Endothelial cell of umbilical vein (primary cell): Measurements from ENCODE around the gene SPRR2A. TPM values are rescaled to one million over a fixed set of nuclear protein-coding genes. Genes with fewer than 3 reads are reported as not detected.
A peak's percentile ranks its signal among the peaks of the same experiment; 100 is the strongest.

Experiments
- BruUV-seq: library from RNA; stranded (reverse); fragments of 400-500 nt; replicated peaks from 2 replicates; lab custom pipeline; 2021; lab: Mats Ljungman, UMichigan
- CTCF ChIA-PET: fragments of 300-600, 350-600 bp; sonication (Branson Sonifier 250); formaldehyde crosslinking; loops from one replicate; lab custom pipeline; 2021; ENCODE audit warnings: antibody characterized with exemption, inconsistent platforms; lab: Charles Lee
- POLR2A ChIA-PET: fragments of 300-600, 350-600 bp; sonication (Branson Sonifier 250); formaldehyde crosslinking; loops from one replicate; lab custom pipeline; 2021; ENCODE audit warnings: antibody characterized with exemption, inconsistent platforms; lab: Charles Lee
- DNase-seq: peaks from one replicate; pipeline ENCODE4 v3.0.0-alpha.2; 2011; ENCODE audit warnings: low read depth, low spot score
- FAIRE-seq: peaks from 2 replicates; lab custom pipeline; 2011; peaks lifted over from hg19 to GRCh38; lab: Jason Lieb, UNC
- H2AFZ ChIP-seq: 2 replicates; pipeline ENCODE4 v1.6.0; 2012; ENCODE audit warnings: low read depth, low read length, control low read depth, inconsistent platforms
- H3K27ac ChIP-seq: 2 replicates; pipeline ENCODE4 v1.5.1; 2011; ENCODE audit warnings: low read depth, mild to moderate bottlenecking, control low read depth, low read length, moderate library complexity; ENCODE audit not compliant: insufficient read depth
- H3K27me3 ChIP-seq, 2 experiments: 2 replicates each; pipeline versions ENCODE4 v1.6.0 to v1.6.1; 2011; ENCODE audit warnings: low read length in 2 of 2, mixed read lengths in 1 of 2; ENCODE audit not compliant: control insufficient read depth in 2 of 2, insufficient read depth in 2 of 2
- H3K36me3 ChIP-seq, 2 experiments: 2 replicates in 1 of 2; 3 replicates in 1 of 2; pipeline ENCODE4 v1.5.1; 2011; ENCODE audit warnings: low read length in 2 of 2, mild to moderate bottlenecking in 1 of 2, moderate library complexity in 1 of 2; ENCODE audit not compliant: control insufficient read depth in 2 of 2, insufficient read depth in 2 of 2; ENCODE audit errors: extremely low read depth in 1 of 2
- H3K4me1 ChIP-seq: 3 replicates; pipeline ENCODE4 v1.5.1; 2011; ENCODE audit warnings: mild to moderate bottlenecking, low read length; ENCODE audit not compliant: control insufficient read depth, insufficient read depth; ENCODE audit errors: extremely low read depth
- H3K4me2 ChIP-seq: 2 replicates; pipeline ENCODE4 v1.6.1; 2011; ENCODE audit warnings: low read length, control low read depth, mixed read lengths; ENCODE audit not compliant: insufficient read depth
- H3K4me3 ChIP-seq, 3 experiments: fragments of 200-600 bp in 1 of 3; sonication (generic), shearing (Covaris generic) in 1 of 3; replicated peaks in 1 of 3; 2 replicates each; pipeline ENCODE4 v1.5.1; 2011 to 2016; ENCODE audit warnings: control low read depth in 3 of 3, low read length in 3 of 3, mild to moderate bottlenecking in 2 of 3, inconsistent platforms in 1 of 3, low read depth in 1 of 3, moderate library complexity in 1 of 3; ENCODE audit not compliant: insufficient read depth in 1 of 3
- H3K79me2 ChIP-seq: 2 replicates; pipeline ENCODE4 v1.6.0; 2012; ENCODE audit warnings: low read length, inconsistent platforms; ENCODE audit not compliant: control insufficient read depth, insufficient read depth
- H3K9ac ChIP-seq: replicated peaks from 2 replicates; pipeline ENCODE3; 2011; ENCODE audit warnings: low read length, control low read depth; ENCODE audit not compliant: insufficient read depth; ENCODE audit errors: extremely low read depth
- H3K9me1 ChIP-seq: replicated peaks from 3 replicates; pipeline ENCODE4 v1.6.0; 2011; ENCODE audit warnings: mild to moderate bottlenecking, low read length; ENCODE audit not compliant: control insufficient read depth, insufficient read depth; ENCODE audit errors: extremely low read depth
- H3K9me3 ChIP-seq: replicated peaks from 2 replicates; pipeline ENCODE4 v1.5.1; 2012; ENCODE audit warnings: low read length, inconsistent platforms; ENCODE audit not compliant: control insufficient read depth, insufficient read depth
- H4K20me1 ChIP-seq: replicated peaks from 2 replicates; pipeline ENCODE3; 2011; ENCODE audit warnings: mild to moderate bottlenecking, low read length; ENCODE audit not compliant: control insufficient read depth, insufficient read depth; ENCODE audit errors: extremely low read depth
- EZH2 ChIP-seq: IDR thresholded peaks from 2 replicates; pipeline ENCODE4 v1.6.1; 2012; ENCODE audit warnings: borderline replicate concordance, low read depth, mild to moderate bottlenecking, moderate library complexity, low read length, inconsistent platforms; ENCODE audit not compliant: severe bottlenecking
- FOS ChIP-seq: IDR thresholded peaks from 2 replicates; pipeline ENCODE4 v1.6.1; 2011; ENCODE audit warnings: mild to moderate bottlenecking, low read length, moderate library complexity, borderline replicate concordance; ENCODE audit not compliant: insufficient read depth
- GATA2 ChIP-seq: IDR thresholded peaks from 2 replicates; pipeline ENCODE4 v1.7.0; 2011; ENCODE audit warnings: low read depth, mild to moderate bottlenecking, moderate library complexity, mixed read lengths, low read length; ENCODE audit not compliant: insufficient read length, insufficient read depth
- JUN ChIP-seq: IDR thresholded peaks from 2 replicates; pipeline ENCODE4 v1.6.1; 2011; ENCODE audit warnings: borderline replicate concordance, low read depth; ENCODE audit not compliant: insufficient read length, insufficient read depth
- MAX ChIP-seq: IDR thresholded peaks from 2 replicates; pipeline ENCODE4 v1.6.1; 2011; ENCODE audit not compliant: insufficient read depth, insufficient read length
- MYC ChIP-seq: IDR thresholded peaks from one replicate; pipeline ENCODE4 v1.6.1; 2011; ENCODE audit warnings: mild to moderate bottlenecking, low read depth, low read length
- POLR2A ChIP-seq: IDR thresholded peaks from 2 replicates; pipeline ENCODE4 v1.6.1; 2012; ENCODE audit warnings: low read depth, mild to moderate bottlenecking, control low read depth, low read length
- POLR2AphosphoS5 ChIP-seq: IDR thresholded peaks from 2 replicates; pipeline ENCODE4 v1.6.1; 2012; ENCODE audit warnings: low read depth, mild to moderate bottlenecking, control low read depth, low read length, moderate library complexity; ENCODE audit not compliant: insufficient read depth
- dilution Hi-C: fragments of 300-500 bp; cut with MboI; formaldehyde crosslinking; loops from one replicate; pipeline ENCODE4 v1.15.0; 2019; ENCODE audit warnings: low sequenced_read_pairs; ENCODE audit not compliant: extremely low pct_ligation_motif_present
- intact Hi-C: fragments of 100-400 bp; cut with micrococcal nuclease; formaldehyde crosslinking; loops from one replicate; pipeline ENCODE4 v1.10.0; 2022
- polyA plus RNA-seq, 4 experiments: library from polyadenylated mRNA; depleted of rRNA in 3 of 4; stranded (reverse) in 3 of 4; unstranded in 1 of 4; fragments of >200 nt; gene quantifications; 2 replicates each; pipeline versions ENCODE4 v1.2.1 to v1.2.3, GENCODE V29; 2011 to 2012; ENCODE audit warnings: missing spikeins in 1 of 4
- total RNA-seq: library from RNA; stranded (reverse); gene quantifications from 2 replicates; pipeline ENCODE4 v1.2.3, GENCODE V29; 2021
- TF ChIP-seq, protein P1 (sequence below), 2 donors: IDR thresholded peaks; 1 replicate in 1 of 2; 2 replicates in 1 of 2; pipeline ENCODE4 v1.5.1; 2011; ENCODE audit warnings: low read length in 2 of 2, mild to moderate bottlenecking in 2 of 2, moderate library complexity in 2 of 2, control low read depth in 1 of 2, inconsistent platforms in 1 of 2, low read depth in 1 of 2; ENCODE audit not compliant: insufficient read depth in 1 of 2; ENCODE audit errors: extremely low read depth in 1 of 2

SPRR2A gene
- total and polyA plus RNA-seq, 2 donors (not counting 3 experiments of a cell fraction or from before 2014, with no cell fraction given), result not detected

DNA sequence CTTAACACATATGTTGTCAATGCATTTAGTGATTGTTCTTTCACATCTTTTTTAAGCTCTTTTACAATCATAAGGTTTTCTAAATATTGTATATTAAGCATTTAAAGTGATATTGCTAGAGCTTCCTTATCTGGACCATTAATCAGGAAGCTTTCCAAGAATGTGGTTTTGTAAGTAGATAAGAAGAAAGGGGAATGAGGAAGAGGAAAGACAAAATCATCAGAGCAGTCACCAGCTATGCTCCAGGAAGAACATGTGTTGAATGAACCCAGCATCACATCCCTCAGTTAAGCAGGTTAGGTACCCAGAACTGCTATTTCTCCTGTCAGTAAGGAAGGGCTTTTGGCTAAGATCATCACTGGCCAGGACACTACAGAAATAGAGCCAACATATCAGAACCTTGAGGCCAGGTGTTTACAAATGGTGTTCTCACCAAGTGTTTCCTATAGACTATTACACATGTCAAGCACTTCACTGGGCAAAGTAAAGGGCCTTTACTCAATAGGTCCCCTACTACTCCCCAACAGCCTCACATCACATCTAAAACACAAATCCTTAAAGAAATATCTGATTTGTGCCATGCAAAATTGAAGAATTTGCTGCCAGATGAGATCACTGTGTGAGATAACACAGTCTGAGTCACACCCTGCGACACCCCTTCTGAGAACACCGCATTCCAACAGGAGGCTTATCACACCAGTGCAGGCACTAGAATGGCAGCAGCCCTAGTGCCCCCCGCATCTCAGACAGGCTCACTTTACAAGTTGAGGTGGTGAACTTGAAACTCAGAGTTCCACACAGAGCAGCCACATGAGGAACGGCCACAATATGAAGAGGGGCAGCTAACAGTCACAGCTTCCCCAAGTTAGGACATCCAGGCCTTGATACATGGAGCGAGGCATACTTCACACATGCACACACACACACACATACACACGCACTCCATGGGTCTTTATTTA, 1.8 kb upstream of the SPRR2A start:
- intact Hi-C loops (no loop called here), dilution Hi-C loops (no loop called here)
- H3K27ac ChIP-seq, result no peak overlapping the region
- BruUV-seq, result no TSS peak
- H3K9me1 ChIP-seq, result no peaks in the 10 kb centered on the region
- H3K4me3 ChIP-seq, result no peak overlapping the region
- POLR2A ChIA-PET, result no interaction called here
- CTCF ChIA-PET, result no interaction called here
- H3K27me3 ChIP-seq, result peaks cover 0 to 2% of the 10 kb centered on the region in 2 experiments
- H3K36me3 ChIP-seq, result no peaks in the 10 kb centered on the region
- no peak for FAIRE-seq
- no peak overlapping the region for H3K4me2 ChIP-seq
- TF ChIP-seq FOS (peak; percentile 22), JUN (no peak), GATA2 (peak; percentile 76)
- H3K9ac ChIP-seq, result no peak overlapping the region
- H2AFZ ChIP-seq, result no peak overlapping the region
- H3K4me1 ChIP-seq, result no peaks in the 10 kb centered on the region
- H4K20me1 ChIP-seq, result no peaks in the 10 kb centered on the region
- peak; percentile 30 for DNase-seq
- H3K9me3 ChIP-seq, result no peaks in the 10 kb centered on the region
- H3K79me2 ChIP-seq, result no peaks in the 10 kb centered on the region

- H3K4me1 ChIP-seq, result no peaks in the 10 kb centered on the region
- H3K9ac ChIP-seq, result no peak overlapping the region
- ChIA-PET CTCF (no interaction called here), POLR2A (no interaction called here)
- H3K27me3 ChIP-seq, result peaks cover 0 to 2% of the 10 kb centered on the region in 2 experiments
- H2AFZ ChIP-seq, result no peak overlapping the region
- no peak for DNase-seq
- dilution Hi-C loops (no loop called here), intact Hi-C loops (no loop called here)
- H3K9me1 ChIP-seq, result no peaks in the 10 kb centered on the region
- FAIRE-seq, result no peak
- no peak overlapping the region for H3K4me3 ChIP-seq
- H4K20me1 ChIP-seq, result no peaks in the 10 kb centered on the region
- TF ChIP-seq GATA2 (no peak), EZH2 (no peak), FOS (no peak), MYC (no peak), MAX (no peak), POLR2AphosphoS5 (no peak), POLR2A (no peak), JUN (no peak)
- TF ChIP-seq, protein P1, sequence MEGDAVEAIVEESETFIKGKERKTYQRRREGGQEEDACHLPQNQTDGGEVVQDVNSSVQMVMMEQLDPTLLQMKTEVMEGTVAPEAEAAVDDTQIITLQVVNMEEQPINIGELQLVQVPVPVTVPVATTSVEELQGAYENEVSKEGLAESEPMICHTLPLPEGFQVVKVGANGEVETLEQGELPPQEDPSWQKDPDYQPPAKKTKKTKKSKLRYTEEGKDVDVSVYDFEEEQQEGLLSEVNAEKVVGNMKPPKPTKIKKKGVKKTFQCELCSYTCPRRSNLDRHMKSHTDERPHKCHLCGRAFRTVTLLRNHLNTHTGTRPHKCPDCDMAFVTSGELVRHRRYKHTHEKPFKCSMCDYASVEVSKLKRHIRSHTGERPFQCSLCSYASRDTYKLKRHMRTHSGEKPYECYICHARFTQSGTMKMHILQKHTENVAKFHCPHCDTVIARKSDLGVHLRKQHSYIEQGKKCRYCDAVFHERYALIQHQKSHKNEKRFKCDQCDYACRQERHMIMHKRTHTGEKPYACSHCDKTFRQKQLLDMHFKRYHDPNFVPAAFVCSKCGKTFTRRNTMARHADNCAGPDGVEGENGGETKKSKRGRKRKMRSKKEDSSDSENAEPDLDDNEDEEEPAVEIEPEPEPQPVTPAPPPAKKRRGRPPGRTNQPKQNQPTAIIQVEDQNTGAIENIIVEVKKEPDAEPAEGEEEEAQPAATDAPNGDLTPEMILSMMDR (IDR thresholded peaks at IDR 0.05; ENCODE audit: extremely low read depth in 1 of 2, insufficient read depth in 1 of 2, low read depth in 1 of 2, low read length in 2 of 2), result no peak
- H3K27ac ChIP-seq, result no peak overlapping the region
- no TSS peak for BruUV-seq
- no peaks in the 10 kb centered on the region for H3K79me2 ChIP-seq
- no peaks in the 10 kb centered on the region for H3K9me3 ChIP-seq
- H3K4me2 ChIP-seq, result no peak overlapping the region
- no peaks in the 10 kb centered on the region for H3K36me3 ChIP-seq
These were observed 842 bp upstream of the SPRR2A start for GRCh38 chr1:153058154-153058553.
